SK-N-SH (cell line): ENCODE measurements around the gene CHRNB1.

Source experiments
- CTCF ChIP-seq: fragments of 200-600 bp; sonication (generic); IDR thresholded peaks from 2 replicates; pipeline ENCODE4 v1.6.1; 2017; ENCODE audit warnings: antibody characterized with exemption, mild to moderate bottlenecking, moderate library complexity
- FOXM1 ChIP-seq: IDR thresholded peaks from 2 replicates; pipeline ENCODE4 v1.4.0; 2012; ENCODE audit warnings: low read depth, mild to moderate bottlenecking
- GATA2 ChIP-seq: sonication (generic); formaldehyde crosslinking; IDR thresholded peaks from 2 replicates; pipeline ENCODE4 v1.5.0; 2020; ENCODE audit warnings: mild to moderate bottlenecking, missing genetic modification reagents
- IRF3 ChIP-seq: fragments of 150-350 bp; IDR thresholded peaks from 2 replicates; pipeline ENCODE4 v1.6.1; 2016; ENCODE audit warnings: mild to moderate bottlenecking, low read depth, low read length
- MXI1 ChIP-seq: IDR thresholded peaks from 2 replicates; pipeline ENCODE4 v1.6.1; 2012; ENCODE audit warnings: mild to moderate bottlenecking, low read depth, low read length, improper control_type of control experiment
- NFIC ChIP-seq: IDR thresholded peaks from 2 replicates; pipeline ENCODE4 v1.4.0; 2012; ENCODE audit warnings: borderline replicate concordance
- POLR2AphosphoS5 ChIP-seq: IDR thresholded peaks from 2 replicates; pipeline ENCODE4 v1.6.1; 2012; ENCODE audit warnings: low read depth, low read length
- RAD21 ChIP-seq: IDR thresholded peaks from 2 replicates; pipeline ENCODE4 v1.6.1; 2012; ENCODE audit warnings: mild to moderate bottlenecking, low read length
- TAF1 ChIP-seq: IDR thresholded peaks from 2 replicates; pipeline ENCODE4 v1.6.1; 2012; ENCODE audit warnings: low read depth, mild to moderate bottlenecking, low read length, moderate library complexity, borderline replicate concordance
- TCF12 ChIP-seq: IDR thresholded peaks from 2 replicates; pipeline ENCODE4 v1.4.0; 2012
- TF ChIP-seq, protein P1 (sequence below): fragments of 150-350 bp; IDR thresholded peaks from 2 replicates; pipeline ENCODE4 v1.6.1; 2017; ENCODE audit warnings: antibody characterized with exemption, low read length, low read depth, borderline replicate concordance

GRCh38 chr17:7407485-7408251 lies 37.2 kb upstream of the CHRNB1 start, which contains the start of gene NLGN2:
- TF ChIP-seq CTCF (no peak), GATA2 (CRISPR knock-in tag) (no peak), POLR2AphosphoS5 (no peak), TAF1 (no peak), FOXM1 (no peak), NFIC (no peak), TCF12 (no peak), RAD21 (no peak), MXI1 (no peak), IRF3 (no peak)
- TF ChIP-seq, protein P1, sequence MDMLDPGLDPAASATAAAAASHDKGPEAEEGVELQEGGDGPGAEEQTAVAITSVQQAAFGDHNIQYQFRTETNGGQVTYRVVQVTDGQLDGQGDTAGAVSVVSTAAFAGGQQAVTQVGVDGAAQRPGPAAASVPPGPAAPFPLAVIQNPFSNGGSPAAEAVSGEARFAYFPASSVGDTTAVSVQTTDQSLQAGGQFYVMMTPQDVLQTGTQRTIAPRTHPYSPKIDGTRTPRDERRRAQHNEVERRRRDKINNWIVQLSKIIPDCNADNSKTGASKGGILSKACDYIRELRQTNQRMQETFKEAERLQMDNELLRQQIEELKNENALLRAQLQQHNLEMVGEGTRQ = no peak
